Measurements from ENCODE around the gene GSTCD.

Gene GSTCD

GRCh38 chr4:105858466-105859040, 150.0 kb downstream of the GSTCD start:
- H4K20me1 ChIP-seq (ENCODE audit: insufficient read depth, low read length) = no peaks in the 10 kb centered on the region
- H3K9me3 ChIP-seq (ENCODE audit: insufficient read depth, low read length, severe bottlenecking) = peaks cover 10% of the 10 kb centered on the region
- H3K4me1 ChIP-seq (ENCODE audit: insufficient read depth, low read length) = no peaks in the 10 kb centered on the region
- no peak overlapping the region for H3K4me2 ChIP-seq (ENCODE audit: insufficient read depth, low read length)
- ATAC-seq (ENCODE audit: insufficient read depth, low read depth) = no peak
- no peak overlapping the region for H2AFZ ChIP-seq (ENCODE audit: low read depth, low read length)
- no peaks in the 10 kb centered on the region for H3K36me3 ChIP-seq (ENCODE audit: insufficient read depth, low read length)
- no peaks in the 10 kb centered on the region for H3K27me3 ChIP-seq (ENCODE audit: insufficient read depth, low read length, poor library complexity)
- no peak overlapping the region for H3K27ac ChIP-seq (ENCODE audit: low read length)
- TF ChIP-seq EZH2 (IDR thresholded peaks at IDR 0.05; ENCODE audit: borderline replicate concordance, low read depth, low read length, severe bottlenecking) = no peak
- TF ChIP-seq CTCF (IDR thresholded peaks at IDR 0.05; ENCODE audit: borderline replicate concordance, extremely low read depth, low read length, poor library complexity, severe bottlenecking) = no peak
- no peak for DNase-seq
- no peak overlapping the region for H3K4me3 ChIP-seq (ENCODE audit: low read depth in 1 of 2, low read length in 2 of 2)
- no peak overlapping the region for H3K9ac ChIP-seq (ENCODE audit: low read depth, low read length)
- no peaks in the 10 kb centered on the region for H3K79me2 ChIP-seq (ENCODE audit: insufficient read depth, low read length)

GRCh38 chr4:105859233-105859632, 150.6 kb downstream of the GSTCD start:
- H3K27ac ChIP-seq (ENCODE audit: low read length) = no peak overlapping the region

DNA sequence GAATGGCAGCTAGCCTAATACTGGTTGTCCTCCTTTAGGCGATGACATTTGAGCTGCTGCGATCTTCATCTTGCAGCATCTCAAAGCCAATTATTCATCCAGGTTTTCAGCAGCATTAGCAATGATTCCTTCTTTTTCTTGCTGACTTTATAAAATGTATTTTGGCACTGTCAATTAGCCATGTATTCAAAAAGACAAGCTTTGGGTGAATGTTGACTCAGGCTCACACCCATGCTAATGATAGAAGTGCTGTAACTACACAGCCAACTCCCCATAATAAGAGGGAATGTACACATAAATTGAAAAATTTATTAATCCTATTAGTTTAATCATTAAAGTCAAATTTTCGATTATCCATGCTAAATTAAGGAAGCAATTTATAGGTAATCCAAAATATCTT, 162.4 kb downstream of the GSTCD start:
- H3K4me2 ChIP-seq (ENCODE audit: insufficient read depth, low read length) = no peak overlapping the region
- no peak overlapping the region for H3K27ac ChIP-seq (ENCODE audit: low read length)
- no peaks in the 10 kb centered on the region for H3K36me3 ChIP-seq (ENCODE audit: insufficient read depth, low read length)
- no peaks in the 10 kb centered on the region for H3K27me3 ChIP-seq (ENCODE audit: insufficient read depth, low read length, poor library complexity)
- H4K20me1 ChIP-seq (ENCODE audit: insufficient read depth, low read length) = no peaks in the 10 kb centered on the region
- H3K79me2 ChIP-seq (ENCODE audit: insufficient read depth, low read length) = no peaks in the 10 kb centered on the region
- ATAC-seq (ENCODE audit: insufficient read depth, low read depth) = no peak
- no peaks in the 10 kb centered on the region for H3K4me1 ChIP-seq (ENCODE audit: insufficient read depth, low read length)
- no peak overlapping the region for H3K9ac ChIP-seq (ENCODE audit: low read depth, low read length)
- H3K4me3 ChIP-seq (ENCODE audit: low read depth in 1 of 2, low read length in 2 of 2) = no peak overlapping the region
- no peak for DNase-seq
- no peak for TF ChIP-seq CTCF (IDR thresholded peaks at IDR 0.05; ENCODE audit: borderline replicate concordance, extremely low read depth, low read length, poor library complexity, severe bottlenecking)
- TF ChIP-seq EZH2 (IDR thresholded peaks at IDR 0.05; ENCODE audit: borderline replicate concordance, low read depth, low read length, severe bottlenecking) = no peak
- H2AFZ ChIP-seq (ENCODE audit: low read depth, low read length) = no peak overlapping the region
- no peaks in the 10 kb centered on the region for H3K9me3 ChIP-seq (ENCODE audit: insufficient read depth, low read length, severe bottlenecking)

More at GRCh38 chr4:105859233-105859632, 150.6 kb downstream of the GSTCD start:
- no peaks in the 10 kb centered on the region for H3K36me3 ChIP-seq (ENCODE audit: insufficient read depth, low read length)
- no peaks in the 10 kb centered on the region for H3K4me1 ChIP-seq (ENCODE audit: insufficient read depth, low read length)
- no peak overlapping the region for H3K4me2 ChIP-seq (ENCODE audit: insufficient read depth, low read length)
- H3K9ac ChIP-seq (ENCODE audit: low read depth, low read length) = no peak overlapping the region
- no peaks in the 10 kb centered on the region for H4K20me1 ChIP-seq (ENCODE audit: insufficient read depth, low read length)
- no peak for ATAC-seq (ENCODE audit: insufficient read depth, low read depth)
- H3K79me2 ChIP-seq (ENCODE audit: insufficient read depth, low read length) = no peaks in the 10 kb centered on the region
- H3K4me3 ChIP-seq (ENCODE audit: low read depth in 1 of 2, low read length in 2 of 2) = no peak overlapping the region
- no peak overlapping the region for H2AFZ ChIP-seq (ENCODE audit: low read depth, low read length)
- H3K9me3 ChIP-seq (ENCODE audit: insufficient read depth, low read length, severe bottlenecking) = peaks cover 10% of the 10 kb centered on the region
- TF ChIP-seq CTCF (IDR thresholded peaks at IDR 0.05; ENCODE audit: borderline replicate concordance, extremely low read depth, low read length, poor library complexity, severe bottlenecking) (no peak), EZH2 (IDR thresholded peaks at IDR 0.05; ENCODE audit: borderline replicate concordance, low read depth, low read length, severe bottlenecking) (no peak)
- no peaks in the 10 kb centered on the region for H3K27me3 ChIP-seq (ENCODE audit: insufficient read depth, low read length, poor library complexity)
- DNase-seq = no peak
